Esophagus squamous epithelium (tissue), 4 donors: Measurements from ENCODE around the gene SEM1.
"Not testable (repeated sequence)": the region's sequence is repeated elsewhere in the genome, so short reads cannot be mapped to it uniquely, and the experiment has no call there.

Experiments
- CTCF ChIP-seq, 6 experiments: fragments of 450-650 bp in 4 of 6; fragments of 200-600 bp in 2 of 6; sonication (generic) in 2 of 6; IDR thresholded peaks; one replicate each; pipeline ENCODE4 v1.5.1; 2016 to 2019; ENCODE audit warnings: antibody characterized with exemption in 6 of 6, mild to moderate bottlenecking in 4 of 6, moderate library complexity in 4 of 6
- POLR2A ChIP-seq, 4 donors: fragments of 450-650 bp; IDR thresholded peaks; one replicate each; pipeline ENCODE4 v1.6.1; 2017; ENCODE audit warnings: antibody characterized with exemption in 4 of 4, mild to moderate bottlenecking in 4 of 4, moderate library complexity in 3 of 4

- not testable (repeated sequence) for TF ChIP-seq CTCF, POLR2A (IDR thresholded peaks at IDR 0.05)
These were observed 48.2 kb upstream of the SEM1 start for GRCh38 chr7:96757880-96758279.
